GM15510 (cell line): ENCODE measurements around the gene ABCF1.

ENCODE experiments used
- POLR2A ChIP-seq: IDR thresholded peaks from 3 replicates; pipeline ENCODE4 v1.6.1; 2011; ENCODE audit warnings: borderline replicate concordance; ENCODE audit not compliant: insufficient read length; ENCODE audit errors: extremely low read depth

Gene ABCF1

DNA sequence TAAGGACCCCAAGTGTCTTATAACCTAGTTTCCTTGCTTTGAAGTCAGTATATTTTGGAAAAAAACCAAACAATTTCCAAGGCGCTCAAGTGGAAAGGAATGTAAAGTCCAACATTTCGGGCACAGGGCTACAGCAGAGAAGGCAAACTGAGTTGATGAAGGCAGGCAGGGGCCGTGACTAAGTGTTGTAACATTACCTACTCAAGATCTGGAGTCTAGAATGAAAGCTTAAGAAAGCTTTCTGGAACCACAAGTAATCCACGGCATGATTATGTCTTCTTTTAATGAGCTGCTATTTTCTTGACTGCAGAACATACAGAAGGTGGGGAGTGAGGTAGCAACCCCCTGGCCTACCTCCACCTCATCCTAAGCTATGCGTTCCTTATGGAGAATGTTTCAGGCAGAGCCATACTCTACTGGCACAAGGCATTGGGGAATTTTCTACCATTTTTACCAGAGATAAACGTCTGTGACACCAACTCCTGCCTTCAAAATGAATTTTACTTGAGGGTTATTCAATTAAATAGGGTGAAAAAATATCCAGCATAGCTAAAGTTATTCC lies 41.5 kb downstream of the ABCF1 start:
- TF ChIP-seq POLR2A, result peak; percentile 9

DNA sequence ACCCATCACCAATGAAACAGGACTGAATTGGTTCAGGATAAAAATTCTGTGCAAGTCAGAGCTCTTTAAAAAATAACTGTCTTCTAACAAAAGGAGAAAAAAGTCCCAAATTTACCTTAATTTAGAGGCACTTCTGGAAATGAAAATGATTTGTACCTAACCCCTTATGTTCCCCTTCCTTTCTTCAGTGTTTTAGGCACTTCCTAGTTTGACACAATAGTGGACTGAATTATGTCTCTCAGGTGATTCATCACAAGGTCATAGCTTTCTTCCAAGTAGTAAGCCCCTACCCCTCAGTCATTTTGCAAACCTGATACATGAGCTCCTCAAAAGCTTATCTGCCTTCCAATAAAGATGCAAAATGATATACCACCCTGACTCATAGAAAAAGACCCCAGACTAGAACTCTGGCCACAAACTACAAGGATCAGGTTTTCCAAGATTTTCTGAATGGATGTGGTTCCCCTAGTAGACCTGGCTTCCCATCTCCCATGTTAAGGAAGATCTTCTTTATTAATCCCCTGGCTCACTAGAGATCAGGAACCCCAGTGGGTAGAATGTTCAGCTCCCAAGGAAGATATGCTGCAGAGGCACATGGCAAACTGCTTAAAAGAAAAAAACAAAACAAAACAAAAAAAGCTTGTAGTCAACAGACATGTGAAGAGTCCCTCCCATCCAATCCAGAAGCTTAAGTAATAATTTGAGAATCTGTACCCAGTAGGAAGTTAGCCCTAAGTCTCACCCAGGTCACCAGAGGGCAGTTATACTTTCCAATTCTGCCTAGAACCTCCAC lies 42.2 kb downstream of the ABCF1 start:
- TF ChIP-seq POLR2A, result no peak

DNA sequence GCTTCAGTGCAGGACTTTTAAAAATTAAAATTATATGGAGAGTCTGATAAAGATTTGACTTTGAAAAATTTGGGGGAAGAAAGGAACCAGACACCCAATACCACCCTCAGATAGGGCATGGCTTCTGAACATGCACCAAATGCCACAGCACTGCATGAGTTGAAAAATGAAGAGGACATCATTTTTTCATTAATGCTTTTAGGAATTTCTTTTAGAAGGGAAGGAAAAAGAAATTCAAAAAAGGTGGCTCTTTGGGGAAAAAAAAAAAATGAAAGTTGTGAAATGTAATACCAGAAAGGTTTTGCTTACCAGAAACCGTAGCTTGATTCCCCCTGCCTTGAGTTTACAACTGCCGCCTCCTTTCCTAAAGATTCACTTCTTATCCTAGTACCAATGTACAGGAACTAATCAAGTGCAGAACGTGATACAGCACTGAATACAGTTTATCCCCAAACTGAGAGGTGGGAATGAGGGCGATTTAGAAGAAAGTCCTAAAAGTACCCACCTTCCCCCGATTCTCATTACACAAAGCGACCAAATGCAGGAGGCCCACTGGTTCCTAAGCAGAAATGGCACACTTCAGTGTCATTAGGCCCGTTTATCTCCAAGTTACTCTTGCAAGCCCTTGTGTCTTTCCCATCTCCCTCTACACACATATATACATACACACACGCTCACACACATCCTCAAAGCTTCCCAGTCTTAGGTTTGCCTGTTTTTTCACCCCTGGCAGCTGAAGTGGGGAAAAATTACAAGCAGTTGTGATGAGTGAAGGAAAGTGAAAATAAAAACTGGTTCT lies 43.0 kb downstream of the ABCF1 start:
- TF ChIP-seq POLR2A, result peak; percentile 17

DNA sequence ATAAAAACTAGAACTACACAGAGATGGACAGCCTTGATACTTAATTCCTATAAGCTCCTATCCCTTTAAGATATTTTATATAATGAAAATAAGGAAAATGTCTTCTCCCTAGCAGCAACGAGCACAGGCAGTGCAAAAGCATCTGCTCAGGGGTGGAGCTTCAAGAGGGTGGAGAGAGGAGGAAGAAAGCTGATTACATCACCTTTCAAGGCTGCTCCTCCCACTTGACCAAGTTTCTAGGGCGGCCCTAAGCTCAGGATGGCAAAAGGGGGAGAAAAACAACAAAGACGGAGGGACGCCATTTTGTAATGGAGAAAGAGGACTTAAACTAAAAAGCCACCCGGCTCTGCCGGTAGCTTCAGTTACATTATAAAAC lies 43.6 kb downstream of the ABCF1 start:
- TF ChIP-seq POLR2A, result peak; percentile 44

DNA sequence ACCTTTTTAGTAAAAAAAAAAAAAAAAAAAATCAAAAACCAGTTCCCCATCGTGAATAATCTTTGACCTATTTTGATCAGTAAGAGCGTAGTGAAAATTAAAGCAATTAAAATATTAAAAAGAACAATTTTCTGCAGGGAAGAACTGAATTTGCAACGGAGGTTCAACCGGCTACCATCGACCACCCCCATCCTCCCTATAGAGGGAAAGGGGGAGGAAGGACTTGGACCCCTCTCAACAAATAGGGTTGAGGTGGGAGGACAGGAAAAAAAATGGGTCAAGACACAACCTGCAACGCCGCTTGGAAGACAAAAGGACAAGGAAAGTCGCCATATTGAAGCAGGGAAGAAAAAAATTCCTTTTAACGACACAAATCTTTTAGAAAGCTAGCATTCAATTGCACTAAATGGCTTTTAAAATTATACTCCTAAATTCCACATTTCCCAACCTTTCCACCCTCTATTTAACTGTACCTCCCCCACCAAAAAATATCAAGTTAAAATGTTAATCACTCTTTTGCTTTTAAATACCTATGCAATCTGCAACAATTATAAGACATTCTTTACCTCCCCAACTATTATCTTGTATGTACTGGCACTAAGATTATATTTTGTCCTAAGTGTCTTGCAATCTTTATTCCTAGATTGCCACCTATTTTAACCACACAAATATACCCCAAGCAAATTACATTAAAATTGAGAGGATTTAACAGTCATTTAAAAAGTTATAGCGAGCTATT lies 44.1 kb downstream of the ABCF1 start:
- peak; percentile 60 for TF ChIP-seq POLR2A

DNA sequence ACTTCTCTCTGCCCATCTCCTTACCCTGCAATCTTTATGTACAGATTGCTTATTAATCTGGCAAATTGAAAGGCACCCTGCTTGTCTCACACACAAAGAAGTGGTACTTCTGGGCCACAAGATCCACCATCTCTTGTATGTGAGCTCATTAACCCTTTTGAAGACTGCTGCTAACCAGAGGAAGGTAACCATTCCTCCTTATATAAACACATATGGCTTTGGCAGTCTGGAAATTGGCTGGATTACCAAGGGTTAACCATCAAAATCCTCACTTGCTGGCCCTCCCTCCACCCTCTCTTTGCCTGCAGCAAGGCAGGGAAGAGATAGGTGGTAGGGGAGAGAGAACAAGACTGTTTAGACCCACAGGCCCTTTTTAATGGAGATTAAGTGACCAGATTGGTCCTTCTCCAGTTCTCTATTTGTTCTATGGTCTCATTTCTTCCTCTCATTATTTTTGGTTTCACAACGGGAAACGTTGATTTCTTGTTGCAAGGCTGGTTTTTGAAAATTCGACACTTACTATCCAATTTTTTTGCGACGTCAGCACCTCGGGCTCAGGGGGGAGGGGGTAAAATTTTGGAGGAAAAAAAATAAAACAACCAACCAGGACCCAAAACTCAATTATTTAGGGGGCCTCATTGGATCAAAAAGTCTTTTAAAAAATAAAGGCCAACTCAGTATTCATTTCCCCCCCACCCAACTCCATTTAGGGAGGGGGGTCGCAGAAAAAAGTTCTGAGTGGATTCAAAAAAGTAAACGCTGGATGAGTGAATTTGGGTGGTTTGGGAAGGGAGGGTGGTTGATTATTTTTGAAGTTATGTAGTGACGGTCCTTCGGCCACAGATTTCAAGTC lies 44.9 kb downstream of the ABCF1 start:
- TF ChIP-seq POLR2A, result no peak

DNA sequence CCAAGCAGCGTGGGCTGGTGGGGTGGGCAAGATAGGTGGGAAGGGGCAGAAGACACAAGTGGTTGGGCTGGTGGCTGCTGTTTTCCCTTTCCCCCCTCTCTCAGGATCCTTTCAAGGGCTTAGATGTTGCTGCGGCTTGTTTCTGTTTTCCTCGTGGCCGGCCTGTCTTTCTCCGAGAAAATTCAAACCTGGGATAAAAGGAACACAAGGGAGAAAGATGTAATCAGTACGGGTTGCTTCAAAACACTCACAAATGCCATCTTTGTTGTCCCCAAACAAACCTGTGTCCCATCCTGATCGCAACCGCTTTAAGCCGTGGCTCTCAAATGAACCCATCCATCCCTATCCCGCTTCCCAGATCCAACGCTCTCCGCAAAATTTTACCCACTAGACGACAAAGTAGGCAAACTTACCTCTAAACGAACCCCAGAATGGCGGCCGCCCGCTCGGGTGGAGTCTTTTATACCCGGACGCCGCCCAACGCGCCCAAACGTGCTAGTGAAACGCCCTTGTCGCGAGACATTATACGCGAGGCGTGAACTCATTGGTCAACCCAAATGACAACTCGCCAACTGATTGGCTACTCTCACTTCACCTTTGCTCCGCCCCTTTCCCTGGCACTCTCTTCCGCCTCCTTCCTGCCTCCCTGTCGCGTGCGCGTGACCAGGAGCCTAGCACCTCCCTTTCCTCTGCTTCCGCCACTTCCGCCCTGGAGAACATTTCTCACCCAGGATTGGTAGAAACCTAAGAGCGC lies 45.7 kb downstream of the ABCF1 start, which contains the start of gene PPP1R10:
TSS of gene PPP1R10 (minus strand) at position 433 of the 754 bp plus-strand sequence. CDS start 7,299 bp downstream, outside the sequence.
- peak; percentile 99 for TF ChIP-seq POLR2A

DNA sequence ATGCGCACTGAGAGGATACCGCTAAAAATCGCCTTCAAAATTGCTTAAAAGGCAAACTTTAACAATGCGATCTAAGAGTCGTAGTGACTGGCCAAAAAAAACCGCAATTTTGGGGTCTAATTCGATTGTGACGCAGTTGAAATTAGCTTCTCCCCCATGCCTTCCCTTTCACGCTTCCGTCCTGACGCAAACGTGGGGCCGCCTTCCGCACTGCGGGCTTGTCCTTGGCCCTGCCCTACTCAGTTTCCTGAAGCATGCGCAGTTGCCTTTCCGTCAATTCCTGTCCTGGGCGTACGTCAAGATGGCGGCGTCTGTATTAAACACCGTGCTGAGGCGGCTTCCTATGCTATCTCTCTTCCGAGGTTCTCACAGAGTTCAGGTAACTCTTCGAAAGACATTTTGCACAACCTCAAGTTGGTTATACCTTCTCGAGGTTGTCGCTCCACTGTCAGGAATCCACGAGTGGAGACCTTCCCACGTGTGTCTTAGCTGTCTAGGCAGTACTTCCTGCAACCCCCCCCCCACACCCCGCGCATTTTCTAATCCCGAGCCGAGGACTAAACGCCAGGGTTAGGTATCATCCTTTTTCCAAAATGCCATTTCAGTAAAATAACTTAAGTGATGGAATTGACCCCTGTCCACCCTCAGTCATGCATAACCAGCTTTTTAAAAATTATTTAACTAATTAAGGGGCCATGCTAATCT lies 46.5 kb downstream of the ABCF1 start, which contains the start of gene MRPS18B:
TSS of gene MRPS18B (plus strand) at position 276 of the 705 bp plus-strand sequence. CDS start at position 302, 26 bp downstream.
- TF ChIP-seq POLR2A, result peak; percentile 94

DNA sequence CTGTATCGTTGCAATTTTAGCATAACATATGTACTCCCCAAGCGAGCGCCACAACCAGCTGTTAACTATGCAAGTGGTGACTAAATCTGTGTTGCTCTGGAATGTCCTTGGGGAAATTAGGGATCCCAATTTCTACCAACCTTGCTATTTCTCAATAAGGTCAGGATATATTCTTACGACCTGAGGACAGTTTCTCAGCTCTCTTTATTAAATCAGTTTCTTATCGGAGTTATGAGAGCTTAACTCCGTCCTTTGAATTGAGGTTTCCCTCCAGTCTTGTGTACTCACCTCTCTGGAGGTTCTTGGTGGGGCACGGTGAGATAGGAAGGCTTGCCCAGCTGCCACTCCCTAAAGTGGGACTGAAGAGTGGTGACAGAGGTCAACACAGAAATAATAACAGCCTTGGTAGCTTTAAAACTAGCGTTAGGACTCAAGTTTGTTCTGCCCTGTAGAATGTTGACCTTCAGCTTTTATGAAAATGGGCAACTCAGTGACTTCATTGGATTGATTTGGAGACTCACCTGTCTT lies 47.1 kb downstream of the ABCF1 start:
- no peak for TF ChIP-seq POLR2A

DNA sequence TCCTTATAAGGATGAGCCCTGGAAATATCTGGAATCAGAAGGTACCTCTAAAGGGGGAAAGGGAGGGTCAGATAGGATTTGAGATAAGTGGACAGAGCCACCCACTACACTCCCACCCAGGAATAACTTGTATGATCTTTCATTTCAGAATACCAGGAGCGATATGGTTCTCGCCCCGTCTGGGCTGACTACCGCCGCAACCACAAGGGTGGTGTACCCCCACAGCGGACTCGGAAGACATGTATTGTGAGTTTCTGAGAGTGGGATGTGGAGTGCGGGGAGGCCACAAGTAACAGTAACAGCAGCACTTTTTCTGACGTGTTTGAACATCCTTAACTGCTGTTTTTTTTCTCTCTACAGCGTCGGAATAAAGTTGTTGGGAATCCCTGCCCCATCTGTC lies 48.3 kb downstream of the ABCF1 start:
- TF ChIP-seq POLR2A, result no peak

DNA sequence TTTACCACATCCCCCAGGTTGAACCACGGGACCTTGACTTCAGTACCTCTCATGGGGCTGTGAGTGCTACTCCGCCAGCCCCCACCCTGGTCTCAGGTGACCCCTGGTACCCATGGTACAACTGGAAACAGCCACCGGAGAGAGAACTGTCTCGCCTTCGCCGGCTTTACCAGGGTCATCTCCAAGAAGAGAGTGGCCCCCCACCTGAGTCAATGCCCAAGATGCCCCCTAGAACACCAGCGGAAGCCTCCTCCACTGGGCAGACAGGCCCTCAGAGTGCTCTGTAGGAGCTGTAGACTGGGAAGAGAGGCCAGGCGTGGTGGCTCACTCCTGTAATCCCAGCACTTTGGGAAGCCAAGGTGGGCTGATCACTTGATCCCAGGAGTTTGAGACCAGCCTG lies 54.3 kb downstream of the ABCF1 start:
- no peak for TF ChIP-seq POLR2A
